NCI-H82 (cell line): ENCODE data around the gene MDM2.

Experiments
- DNase-seq: peaks from one replicate; lab custom pipeline; 2025; lab: John Stamatoyannopoulos, UW

Gene MDM2

DNA sequence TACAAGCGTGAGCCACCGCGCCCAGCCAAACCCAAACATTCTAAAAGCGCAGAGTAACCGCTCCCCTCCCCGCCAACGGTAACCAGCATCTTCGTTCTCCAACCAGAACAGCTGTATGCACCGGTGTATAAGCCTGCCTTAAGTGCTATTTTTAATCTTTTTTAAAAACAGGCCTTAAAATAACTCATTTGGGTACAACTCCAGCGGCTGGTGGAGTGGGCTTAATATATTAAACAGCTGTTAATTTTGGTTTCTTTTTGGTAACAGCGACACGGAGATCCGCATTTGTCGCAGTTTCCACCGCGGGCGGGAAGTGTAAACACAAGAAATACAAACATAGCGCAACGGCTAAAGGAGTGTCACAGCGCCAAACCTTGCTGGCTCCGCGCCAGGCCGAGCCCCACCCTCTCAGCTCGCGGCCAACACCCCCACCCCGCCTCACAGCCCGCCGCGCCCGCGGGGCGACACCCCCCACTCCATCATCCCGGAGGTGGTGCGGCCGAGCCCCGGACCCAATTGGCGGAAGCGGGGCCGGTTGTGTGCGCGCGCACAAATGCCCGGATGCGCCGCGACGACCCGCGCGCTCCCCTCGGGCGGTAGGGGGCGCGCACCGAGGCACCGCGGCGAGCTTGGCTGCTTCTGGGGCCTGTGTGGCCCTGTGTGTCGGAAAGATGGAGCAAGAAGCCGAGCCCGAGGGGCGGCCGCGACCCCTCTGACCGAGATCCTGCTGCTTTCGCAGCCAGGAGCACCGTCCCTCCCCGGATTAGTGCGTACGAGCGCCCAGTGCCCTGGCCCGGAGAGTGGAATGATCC is at the start of gene MDM2:
TSS of gene MDM2 (plus strand) at position 602 of the 812 bp plus-strand sequence. CDS start 301 bp downstream, outside the sequence.
- DNase-seq = peak; percentile 98

- no peak for DNase-seq
Measured at GRCh38 chr12:68759852-68760251, 48.1 kb upstream of the MDM2 start.

- DNase-seq = no peak
Measured at GRCh38 chr12:68760806-68761441, 47.1 kb upstream of the MDM2 start.

DNA sequence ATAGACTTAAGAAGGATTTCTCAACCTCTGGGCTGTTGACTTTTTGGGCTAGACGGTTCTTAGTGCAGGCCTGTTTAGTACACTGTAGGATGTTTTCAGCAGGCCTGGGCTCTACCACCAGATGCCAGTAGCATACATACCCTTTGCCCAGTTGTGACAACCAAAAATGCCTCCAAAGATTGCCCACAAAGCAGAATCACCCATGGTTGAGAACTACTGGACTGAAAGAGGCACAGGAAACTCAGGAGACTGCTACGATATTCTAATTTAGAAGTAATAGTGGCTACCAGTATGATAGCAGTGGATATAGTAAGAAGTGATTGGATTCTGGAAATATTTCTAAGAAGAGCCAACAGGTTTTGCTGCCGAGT is 46.5 kb upstream of the MDM2 start:
- no peak for DNase-seq

DNA sequence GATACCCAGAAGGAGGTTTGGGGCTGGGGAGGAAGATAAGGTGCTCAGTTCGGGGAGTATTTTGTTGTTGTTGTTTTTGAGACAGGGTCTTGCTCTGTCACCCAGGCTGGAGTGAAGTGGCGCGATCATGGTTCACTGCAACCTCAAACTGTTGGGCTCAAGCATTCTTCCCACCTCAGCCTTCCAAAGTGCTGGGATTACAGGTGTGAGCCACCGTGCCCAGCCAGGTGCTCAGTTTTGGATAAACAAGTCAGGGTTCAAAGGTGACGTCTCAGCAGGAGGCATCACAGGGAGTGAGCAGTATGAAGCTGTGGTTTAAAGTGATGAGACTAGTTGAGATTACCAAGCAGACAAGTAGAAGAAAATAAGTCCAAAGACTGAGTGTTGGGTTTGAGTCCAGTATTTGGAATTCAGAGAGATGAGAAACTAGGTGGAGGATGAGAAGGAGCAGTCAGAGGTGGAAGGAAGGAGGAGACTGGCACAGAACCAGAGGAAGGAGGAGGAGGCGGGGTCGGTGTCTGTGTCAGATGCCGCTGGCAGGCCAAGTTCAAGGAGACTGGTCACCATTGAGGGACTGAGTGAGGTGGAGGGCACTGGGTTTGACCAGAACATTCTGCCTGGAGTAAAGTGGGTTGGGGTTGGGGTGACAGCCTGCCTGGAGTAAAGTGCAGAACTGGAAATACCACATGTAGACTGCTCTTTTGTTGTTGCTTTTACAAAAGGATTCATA is 45.9 kb upstream of the MDM2 start:
- no peak for DNase-seq

DNA sequence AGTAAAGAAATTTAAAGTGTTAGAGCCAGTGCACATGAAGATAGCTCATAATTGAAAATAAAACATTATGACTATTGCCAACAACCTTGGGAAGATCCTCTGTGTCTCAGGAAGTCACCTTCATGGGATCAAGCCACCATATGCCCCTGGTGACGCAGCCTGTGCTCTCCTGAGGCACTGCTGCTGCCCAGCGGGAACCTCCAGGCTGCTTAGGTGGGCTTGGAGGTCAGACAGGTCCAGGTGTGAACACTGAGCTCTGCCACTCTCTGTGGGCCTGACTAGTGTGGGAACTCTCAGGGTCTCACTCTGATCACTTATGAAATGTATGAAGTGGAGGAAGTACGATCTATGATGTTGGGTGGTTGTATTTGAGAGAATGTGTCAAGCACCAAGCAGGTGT is 45.3 kb upstream of the MDM2 start:
- peak; percentile 57 for DNase-seq

- no peak for DNase-seq
Measured at GRCh38 chr12:68765696-68766095, 42.3 kb upstream of the MDM2 start.

- peak; percentile 86 for DNase-seq
Measured at GRCh38 chr12:68766646-68767045, 41.3 kb upstream of the MDM2 start.

- no peak for DNase-seq
Measured at GRCh38 chr12:68767191-68767590, 40.8 kb upstream of the MDM2 start.

- no peak for DNase-seq
Measured at GRCh38 chr12:68768431-68768939, 39.5 kb upstream of the MDM2 start.

GRCh38 chr12:68769941-68770340 is 38.0 kb upstream of the MDM2 start:
- DNase-seq = no peak

- no peak for DNase-seq
Measured at GRCh38 chr12:68771223-68771925, 36.6 kb upstream of the MDM2 start.

DNA sequence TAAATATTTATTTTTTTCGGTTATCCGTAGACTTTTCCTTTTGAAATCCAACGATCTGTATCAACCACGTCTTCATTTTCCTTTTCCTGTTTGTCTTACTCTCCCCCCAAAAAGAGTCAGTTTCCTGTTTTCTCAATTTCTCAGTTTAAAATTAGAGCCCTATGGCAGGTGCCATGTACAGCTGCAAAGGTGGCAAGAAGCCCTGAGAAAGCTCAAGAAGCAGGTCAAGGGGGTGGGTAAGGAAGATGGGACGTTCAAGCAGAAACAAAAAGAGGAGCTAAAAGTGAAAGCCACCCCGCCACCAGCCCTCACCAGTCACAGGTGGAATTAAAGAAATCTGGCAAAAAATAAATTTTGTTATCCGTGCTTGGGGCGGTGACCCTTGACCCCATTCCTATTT is 35.3 kb upstream of the MDM2 start:
- no peak for DNase-seq

- DNase-seq = no peak
Measured at GRCh38 chr12:68773582-68773981, 34.4 kb upstream of the MDM2 start.

GRCh38 chr12:68775121-68775630 is 32.8 kb upstream of the MDM2 start:
- DNase-seq = no peak

GRCh38 chr12:68776976-68777610 is 30.9 kb upstream of the MDM2 start:
- no peak for DNase-seq

DNA sequence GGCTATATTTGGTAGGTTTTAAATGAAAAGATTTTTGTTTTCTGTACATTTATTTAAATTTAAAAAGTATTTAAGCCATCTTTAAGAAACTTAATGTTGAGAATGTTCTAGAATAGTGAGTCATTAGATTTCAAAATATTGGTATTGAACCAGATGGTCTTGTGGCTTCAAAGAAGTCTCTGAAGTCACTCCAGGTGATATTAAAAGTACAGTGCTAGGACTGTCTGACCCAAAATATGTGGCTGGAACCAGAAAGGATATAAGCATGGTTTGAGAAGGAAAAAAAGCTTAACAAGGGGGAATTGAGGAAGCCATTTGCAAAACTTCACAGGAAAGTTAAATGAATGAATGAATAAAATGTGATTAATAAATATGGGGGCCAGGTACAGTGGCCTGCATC is 28.7 kb upstream of the MDM2 start:
- DNase-seq = no peak

DNA sequence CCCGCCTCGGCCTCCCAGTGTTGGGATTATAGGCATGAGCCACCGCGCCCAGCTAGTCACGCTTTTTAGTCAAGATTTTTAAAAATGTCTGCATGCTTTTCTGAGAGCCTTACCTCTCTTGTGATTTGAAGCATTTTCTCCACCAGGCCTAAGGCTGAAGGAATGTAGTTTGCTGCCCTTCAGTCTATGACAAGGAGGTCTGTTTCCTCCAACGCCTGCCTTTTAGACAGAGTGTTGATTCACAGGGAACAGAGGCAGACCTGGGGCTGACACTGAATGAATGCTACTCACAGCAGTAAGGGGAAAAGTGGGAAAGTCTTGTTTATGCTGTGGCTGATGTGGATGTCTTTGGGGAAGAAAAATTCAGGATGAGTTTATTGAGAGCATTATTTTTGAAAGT is 27.2 kb upstream of the MDM2 start:
- no peak for DNase-seq

DNA sequence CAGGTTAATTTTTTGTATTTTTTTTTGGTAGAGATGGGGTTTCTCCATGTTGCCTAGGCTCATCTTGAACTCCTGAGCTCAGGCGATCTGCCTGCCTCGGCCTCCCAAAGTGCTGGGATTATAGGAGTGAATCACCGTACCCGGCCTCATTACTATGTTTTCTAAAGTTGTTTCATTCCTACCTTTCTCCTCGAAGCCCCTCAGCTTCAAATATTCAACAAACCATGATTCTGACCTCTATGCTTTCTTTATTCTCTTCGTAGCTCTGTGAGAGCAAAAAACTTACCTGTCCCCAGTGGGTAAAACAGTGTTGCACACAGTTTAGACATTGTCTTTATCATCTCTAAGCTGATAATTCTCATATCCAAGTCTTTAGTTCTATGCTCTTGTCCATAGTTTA is 26.2 kb upstream of the MDM2 start:
- DNase-seq = no peak

DNA sequence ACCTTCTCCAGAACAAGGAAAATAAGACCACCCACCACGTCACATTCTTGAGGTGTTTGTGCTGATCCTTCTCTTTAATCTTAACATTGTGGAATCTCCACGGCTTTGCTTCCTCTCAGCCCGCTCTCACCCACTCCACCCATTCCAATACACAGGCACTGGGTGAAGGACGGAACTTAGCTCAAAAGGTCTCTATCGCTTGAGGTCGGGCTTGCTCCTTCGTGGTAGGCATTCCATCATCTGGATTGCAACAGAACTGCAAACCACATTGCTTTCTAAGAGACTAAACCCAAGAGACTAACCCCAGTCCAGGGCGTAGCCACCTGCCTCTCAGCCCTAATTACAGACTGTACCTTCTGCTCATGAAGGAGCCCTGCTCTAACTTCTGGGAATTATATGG is 24.0 kb upstream of the MDM2 start:
- DNase-seq = no peak

GRCh38 chr12:68785358-68785757 is 22.6 kb upstream of the MDM2 start:
- DNase-seq = no peak
